CD4-positive, alpha-beta T cell treated with Interleukin-2 at 100 ng/mL for 4 hours (primary cell): Measurements from ENCODE around the gene KCNK1.

ENCODE experiments used
- DNase-seq: peaks from one replicate; pipeline ENCODE4 v3.0.0-alpha.2; 2020; ENCODE audit warnings: low spot score

The KCNK1 gene

DNA sequence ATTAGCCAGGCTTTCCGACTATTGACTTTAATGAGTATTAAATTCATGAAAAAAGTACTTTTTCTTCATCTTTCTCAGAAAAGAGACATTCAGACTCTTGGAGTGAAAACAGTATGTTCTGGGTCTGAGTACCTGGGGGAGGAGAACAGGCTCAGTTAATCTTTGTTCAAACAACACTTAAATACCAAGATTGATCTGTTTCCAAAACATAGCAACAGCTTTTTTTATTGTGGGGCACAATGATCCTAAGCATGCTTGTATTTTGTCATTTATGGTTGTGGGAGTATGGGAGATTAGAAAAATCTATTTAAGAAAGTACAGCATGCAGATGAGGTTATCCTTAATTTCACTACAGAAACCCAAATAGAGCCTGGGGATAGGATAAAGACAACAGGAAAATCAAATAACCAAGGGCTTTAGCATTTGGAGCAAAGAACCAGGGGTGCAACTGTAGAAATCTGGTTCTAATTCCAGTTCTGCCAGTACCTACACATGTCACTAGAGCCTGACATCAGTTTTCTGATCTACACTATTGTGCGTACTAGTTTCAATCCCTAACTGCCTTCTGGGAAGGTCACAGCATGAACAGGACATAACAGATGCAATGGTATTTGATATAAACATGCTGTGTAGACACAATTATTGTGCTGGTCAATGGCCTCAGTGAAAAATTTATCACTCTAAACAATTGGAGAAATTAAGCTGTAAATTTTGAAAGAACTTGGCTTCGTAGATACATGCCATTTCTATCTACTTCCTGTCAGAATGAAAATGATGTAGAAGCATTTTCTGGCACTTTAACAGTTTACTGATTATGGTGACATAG lies 91.2 kb downstream of the KCNK1 start:
- no peak for DNase-seq

DNA sequence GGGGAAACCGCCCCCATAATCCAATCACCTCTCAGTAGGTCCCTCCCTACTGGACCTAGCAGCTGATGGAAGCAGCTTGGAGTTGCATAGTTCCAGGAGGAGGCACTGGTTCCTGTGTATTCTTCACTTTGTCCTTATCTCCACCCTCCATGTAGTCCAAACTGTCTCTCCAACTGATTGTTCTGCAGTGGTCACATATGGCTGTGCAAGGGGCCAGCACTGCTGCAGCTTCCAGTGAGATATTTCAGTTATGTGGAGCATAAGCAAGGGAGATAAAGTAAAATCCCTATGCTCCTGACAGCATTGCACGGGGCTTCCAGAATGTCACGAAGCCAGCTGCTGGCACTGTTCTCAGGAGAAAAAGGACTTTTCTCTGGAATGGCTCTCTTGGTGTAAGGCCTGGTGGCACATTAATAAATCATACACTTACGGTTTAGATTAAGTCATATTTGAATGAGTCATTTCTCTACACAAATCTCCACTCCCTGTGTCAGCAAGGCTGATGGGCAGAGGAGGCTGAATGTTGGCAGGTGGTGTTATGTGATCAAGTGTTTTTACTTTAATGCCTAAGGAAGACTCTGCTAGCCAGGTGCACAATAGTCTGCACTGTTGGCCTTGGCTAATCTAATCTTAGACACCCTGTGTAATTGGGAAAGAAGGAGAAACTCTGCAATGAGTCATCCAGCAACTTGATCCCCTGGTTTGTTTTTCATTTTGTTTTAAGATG lies 93.4 kb downstream of the KCNK1 start:
- no peak for DNase-seq

DNA sequence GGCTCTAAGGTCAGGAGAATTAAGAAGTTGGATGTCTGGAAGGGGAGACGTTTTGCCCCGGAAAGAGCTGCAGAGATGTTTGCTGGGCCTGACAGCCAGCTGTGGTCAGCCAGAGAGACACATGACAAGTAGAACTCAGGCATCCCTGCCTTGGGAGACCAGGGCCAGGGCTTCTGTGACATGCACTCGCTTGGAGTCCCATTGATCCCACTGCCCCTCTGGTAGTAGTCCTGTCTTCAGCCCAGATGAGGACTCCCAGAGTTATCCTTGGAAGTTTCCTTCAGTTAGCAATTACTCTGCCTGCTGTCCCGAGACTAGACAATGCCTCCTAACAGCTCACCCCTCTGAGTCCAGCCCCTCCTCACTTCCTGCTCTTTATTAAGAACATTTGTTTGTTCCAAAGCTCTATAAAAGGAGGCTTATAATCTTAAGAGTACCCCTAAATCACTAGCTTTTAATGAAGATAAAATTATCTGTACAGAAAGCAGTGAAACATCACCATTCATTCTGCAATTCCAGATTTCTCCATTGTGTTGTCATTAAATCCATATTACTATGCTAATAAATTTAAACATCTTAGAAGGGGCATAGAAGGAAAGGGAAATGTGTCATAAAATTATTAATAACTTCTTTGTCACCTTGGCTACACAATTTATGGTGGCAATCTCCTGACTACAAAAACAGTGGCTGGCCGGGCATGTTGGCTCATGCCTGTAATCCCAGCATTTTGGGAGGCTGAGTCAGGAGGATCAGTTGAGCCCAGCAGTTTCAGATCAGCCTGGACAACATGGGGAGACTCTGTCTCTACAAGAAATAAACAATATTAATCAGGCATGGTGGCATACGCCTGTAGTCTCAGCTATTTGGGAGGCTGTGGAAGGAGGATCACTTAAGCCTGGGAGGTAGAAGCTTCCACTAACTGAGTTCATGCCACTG lies 94.2 kb downstream of the KCNK1 start:
- no peak for DNase-seq

DNA sequence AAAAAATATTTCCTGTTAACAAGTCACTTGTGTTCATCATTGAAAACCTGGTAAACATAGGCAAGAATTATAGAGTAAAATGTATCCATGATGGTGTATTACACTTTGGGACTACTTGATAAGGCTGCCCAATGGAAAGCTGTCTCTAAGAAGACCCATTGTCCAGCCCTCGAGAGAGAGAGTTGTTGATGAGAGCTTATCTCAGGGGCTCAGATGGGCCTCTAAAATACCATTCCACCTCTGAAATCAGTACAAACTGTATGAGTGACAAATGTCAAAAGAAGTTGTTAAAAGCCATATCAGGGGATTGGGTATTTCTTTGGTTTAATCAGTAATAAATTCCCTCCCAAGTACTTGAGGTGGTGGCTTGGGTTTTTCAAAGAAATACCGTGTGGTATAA lies 96.1 kb downstream of the KCNK1 start:
- DNase-seq, result no peak

DNA sequence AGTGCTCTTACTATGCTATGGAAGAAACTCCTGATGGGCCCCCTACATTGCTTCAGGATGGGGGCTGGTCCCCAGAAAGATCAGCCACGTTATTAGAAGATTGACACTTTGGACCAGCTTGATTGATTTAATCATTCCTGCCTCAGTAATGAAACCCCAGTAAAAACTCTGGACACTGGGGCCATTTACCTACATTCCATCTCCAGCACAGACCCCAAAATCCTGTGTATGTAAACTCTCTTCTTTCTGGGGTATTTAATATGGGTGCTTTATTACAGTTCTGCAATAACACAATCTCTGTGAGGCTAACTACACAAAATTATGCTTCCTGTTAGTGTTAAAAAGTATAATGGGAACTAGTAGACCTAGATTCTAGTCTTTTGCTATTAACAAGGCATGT lies 96.6 kb downstream of the KCNK1 start:
- DNase-seq, result no peak

DNA sequence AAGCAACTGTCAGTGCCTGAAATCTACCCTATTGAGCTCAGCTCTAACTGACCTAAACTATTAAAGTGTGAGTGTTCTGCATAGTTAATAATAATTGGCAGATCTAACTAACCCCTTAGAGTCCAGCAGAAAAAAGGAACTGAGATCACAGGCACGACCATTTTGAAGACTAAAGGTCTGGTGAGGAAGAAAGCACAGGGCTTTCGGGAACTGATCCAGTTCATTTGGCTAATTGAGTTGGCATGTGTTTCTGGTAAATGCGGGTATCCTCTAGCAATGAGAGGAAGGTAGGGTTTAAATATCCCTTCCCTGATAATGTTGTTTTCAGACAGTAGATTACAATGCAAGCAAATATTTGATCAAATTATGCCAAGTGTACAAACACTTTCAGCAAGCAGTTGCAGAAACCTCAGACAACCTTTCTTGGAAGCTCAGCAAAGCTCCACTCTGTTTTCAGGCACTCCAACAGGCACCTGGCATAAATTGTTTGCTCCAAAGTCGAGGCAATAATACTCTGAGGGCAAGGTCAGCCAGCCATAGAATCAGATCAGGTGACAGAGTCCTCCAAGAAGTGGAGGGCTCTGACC lies 100.8 kb downstream of the KCNK1 start:
- no peak for DNase-seq

DNA sequence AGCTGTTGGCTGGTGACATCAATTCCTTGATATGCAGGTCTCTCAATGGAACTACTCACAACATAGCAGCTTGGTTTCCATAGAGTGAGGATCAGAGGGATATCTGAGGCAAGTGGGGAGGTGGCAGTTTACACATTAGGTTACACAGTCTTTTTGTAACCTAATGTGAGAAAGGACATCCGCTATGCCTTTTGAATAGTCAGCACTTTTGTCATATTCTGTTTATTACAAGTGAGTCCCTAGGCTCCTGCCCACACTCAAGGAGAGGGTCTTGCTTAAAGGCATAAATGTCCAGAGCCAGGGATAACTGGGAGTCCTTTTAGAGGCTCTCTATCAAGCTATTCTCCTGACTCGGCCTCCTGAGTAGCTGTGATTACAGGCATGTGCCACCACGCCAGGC lies 104.2 kb downstream of the KCNK1 start:
- no peak for DNase-seq

DNA sequence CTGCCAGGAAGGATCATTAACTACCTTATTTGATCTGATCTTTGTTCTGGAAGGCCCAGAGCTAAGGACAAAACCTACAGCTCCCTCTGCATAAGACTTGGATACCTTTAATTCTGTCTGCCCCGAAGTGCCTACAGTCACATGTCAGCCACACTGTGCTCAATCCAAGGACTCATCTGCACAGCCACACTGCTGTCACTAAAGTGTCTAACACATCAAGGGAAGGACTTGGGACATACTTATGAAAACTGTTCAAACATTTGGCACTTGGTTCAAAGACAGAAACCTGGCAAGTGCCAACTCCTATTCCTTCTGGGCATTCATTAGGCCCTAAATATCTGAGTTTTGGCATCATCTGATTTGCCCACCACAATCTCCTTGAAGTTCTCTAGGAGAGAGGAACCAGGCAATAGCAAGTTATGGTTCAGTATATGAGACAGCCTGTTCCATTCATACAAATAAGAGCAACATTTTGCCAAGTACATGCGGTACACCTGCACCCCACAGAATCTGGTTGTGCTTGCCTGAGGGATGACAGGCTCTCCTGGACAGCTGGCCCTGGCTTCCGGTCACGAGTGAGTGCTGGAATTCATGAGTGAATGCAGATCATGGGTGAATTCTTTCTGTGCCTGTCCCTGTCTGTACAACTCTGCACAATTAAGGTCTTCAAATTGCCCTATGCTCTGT lies 105.9 kb downstream of the KCNK1 start:
- no peak for DNase-seq

DNA sequence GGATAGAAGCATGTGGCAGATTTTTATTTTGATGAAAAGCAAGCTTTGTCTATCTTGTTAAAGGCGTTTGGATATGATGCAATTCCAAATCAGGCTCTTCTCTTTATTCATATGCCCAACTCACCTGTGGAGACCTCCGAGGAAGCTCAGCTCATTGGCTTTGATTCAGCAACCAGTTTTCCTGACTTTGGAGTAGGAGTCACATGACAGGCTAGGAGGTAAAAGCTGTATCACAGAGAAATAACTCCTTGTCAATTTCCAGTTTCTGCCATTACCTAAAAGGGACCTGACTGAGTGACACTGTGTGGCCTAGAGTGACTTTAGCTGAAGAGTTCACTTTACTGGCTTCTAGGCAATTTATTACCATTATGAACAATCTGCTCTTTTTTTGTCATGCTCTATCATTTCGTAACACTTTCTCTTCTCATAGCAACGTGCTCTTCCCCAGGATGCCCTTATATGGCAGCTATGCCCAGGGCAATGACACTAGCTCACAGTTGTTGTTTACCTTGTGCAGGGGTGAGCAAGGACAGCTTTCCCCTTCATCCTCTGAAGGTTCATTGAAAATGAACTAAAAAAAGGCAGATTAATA lies 107.2 kb downstream of the KCNK1 start:
- no peak for DNase-seq
